GM19238 (cell line): ENCODE data around the gene CEBPE.

Experiments
- DNase-seq: peaks from one replicate; pipeline ENCODE4 v3.0.0; 2011; ENCODE audit warnings: low spot score; ENCODE audit not compliant: insufficient read length

Gene CEBPE

DNA sequence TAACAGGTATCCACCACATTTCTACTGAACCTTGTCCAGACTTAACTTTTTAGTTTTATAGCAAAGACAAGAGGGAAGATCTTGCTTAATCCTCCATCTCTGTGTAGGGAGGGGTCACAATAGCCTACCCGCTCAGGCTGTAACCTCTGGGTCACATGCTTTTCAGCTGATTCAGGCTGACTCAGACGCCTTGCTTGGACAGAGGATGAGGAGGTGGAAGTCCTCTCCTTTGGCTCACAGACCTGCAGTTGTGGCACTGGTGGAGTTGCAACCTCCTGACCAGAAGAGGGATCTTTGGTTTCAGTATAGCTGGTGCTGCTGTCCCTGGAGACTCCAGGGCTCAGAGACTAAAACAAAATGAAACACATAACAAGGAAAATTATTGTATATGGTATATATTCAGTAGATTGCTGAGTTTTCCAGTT, 40.4 kb downstream of the CEBPE start:
- DNase-seq, result no peak

DNA sequence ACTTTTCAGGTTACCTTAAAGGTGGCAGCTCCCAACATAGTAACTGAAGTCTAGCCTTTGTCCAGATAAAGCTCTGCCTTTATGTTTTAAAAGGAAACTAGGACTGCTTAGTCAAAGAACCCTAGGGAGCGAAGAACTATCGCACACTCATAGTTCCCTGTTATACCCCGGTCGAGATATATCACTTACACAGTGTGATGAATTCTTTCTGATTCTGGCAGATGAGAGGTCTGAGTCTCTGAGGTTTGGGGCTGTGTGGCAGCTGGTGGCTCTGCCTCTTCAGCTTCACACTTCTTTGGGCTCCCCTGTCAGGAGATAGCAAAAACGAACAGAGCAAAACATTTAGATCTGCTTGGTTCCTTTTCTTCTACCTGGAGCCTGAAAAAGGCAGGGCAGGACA, 41.1 kb downstream of the CEBPE start:
- no peak for DNase-seq

DNA sequence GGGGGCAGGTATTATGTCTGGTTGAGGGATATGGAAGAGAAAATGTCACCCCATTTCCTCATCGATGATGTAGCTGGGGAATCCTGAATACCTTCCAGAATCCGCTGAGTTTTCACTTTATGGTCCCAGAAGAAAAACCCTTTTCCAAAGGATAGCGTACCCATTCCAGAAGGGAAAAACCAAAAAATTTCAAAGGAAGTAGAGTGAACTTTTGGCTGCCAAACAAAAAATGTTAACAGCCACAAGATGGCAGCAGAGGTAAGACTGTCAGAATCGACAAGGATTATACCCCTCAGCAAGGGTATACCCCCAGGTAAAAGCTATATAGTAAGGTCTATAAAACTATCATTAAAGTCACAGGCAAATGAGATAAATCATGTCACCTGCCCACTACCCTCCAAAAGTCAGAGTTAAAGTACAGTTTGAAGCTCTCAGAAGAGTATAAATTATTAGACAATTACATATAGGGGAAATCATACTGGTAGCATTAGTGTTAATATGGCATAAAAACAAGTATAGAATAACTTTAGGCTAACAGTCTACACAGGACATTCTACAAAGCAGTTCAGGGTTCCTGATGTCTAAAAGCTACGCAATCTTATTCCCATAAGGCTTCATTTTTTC, 42.2 kb downstream of the CEBPE start:
- DNase-seq, result no peak

- DNase-seq, result no peak
Measured at GRCh38 chr14:23074906-23075305, 44.1 kb downstream of the CEBPE start.

GRCh38 chr14:23071921-23072539, 47.0 kb downstream of the CEBPE start:
- DNase-seq, result no peak

DNA sequence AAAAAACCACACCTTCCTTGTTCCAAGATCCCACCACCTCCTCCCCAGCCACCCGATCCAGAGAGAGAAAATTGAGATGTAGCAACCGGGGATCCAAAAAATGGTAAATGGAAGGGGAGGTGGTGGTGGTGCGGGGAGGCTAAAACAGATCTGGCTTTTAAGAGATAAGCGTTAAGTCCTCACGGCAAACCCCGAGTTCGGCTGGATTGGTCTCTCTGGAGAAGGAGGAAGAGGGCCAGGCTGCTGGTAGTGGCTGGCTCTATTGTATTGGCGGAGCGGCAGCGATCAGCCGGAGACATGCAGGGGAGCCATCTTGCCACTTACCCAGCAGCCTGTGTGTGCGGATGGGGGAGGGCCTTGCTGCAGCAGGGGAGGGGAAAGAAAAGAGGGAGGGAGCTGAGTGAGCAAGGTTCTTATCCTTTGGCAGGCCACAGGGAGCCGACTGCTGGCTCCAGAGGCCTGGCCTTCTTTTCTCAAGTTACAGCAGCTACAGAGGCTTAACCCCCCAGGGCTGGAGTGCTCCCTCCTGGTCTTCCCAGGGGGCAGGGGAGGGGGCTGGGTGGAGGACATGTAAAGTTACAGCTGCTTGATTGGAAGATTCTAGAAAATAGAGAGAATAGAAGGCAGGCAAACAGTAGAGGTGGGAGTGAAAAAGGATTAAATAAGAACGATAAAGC, 47.7 kb downstream of the CEBPE start:
- peak; percentile 86 for DNase-seq

GRCh38 chr14:23070262-23071129, 48.6 kb downstream of the CEBPE start:
- no peak for DNase-seq

- DNase-seq, result no peak
Measured at GRCh38 chr14:23069413-23069806, 49.6 kb downstream of the CEBPE start.

- peak; percentile 84 for DNase-seq
Measured at GRCh38 chr14:23068789-23069412, 50.2 kb downstream of the CEBPE start.

DNA sequence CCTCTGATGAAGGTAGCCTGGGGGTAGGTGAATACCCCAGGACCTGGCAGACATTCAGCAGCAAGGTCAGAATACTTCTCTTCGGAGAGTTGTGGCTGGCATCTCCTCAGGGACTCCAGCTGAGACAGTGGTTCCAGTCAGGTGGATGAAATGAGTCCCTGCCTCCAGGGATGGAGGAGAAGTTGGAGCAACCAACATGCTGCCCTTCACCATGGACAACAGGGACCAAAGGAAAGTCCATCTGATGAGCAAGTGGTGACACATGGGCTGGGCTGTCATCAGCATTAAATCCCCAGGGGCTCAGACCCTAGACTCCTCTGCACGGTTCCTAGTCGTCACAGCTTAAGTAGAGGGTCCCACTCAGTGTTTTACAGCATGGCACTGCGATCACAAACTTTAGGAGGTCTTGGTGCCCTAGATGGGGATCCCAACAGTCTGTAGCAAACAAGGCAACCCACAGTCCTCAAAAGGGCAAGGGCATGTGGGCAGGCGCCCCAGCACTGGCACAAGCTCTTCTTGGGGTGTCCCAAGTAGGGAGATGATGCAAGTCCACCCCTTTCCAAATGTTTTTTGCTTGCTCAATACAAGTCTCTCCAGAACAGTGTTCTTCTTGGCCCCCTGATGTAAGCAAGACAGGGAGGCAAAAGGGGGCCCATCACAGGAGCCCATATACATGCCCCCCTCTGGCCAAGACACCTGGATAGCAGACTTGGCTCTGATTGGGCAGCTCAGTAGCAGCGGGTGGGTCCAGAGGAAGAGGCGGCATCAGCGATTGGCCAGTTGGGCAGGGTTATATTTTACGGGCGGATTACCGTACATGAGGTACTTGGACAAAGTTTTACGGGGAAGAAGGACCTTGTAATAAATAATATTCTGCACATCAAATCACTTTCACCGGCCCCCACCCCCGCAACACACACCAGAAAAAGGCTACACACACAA, 50.9 kb downstream of the CEBPE start:
- DNase-seq, result no peak
